NT2/D1 (cell line): ENCODE measurements around the gene CCDC88C.

Experiments
- DNase-seq: peaks from one replicate; pipeline ENCODE4 v3.0.0-alpha.2; 2011; ENCODE audit warnings: low read depth, low spot score
- H3K27me3 ChIP-seq: 2 replicates; pipeline ENCODE4 v1.6.0; 2011; ENCODE audit warnings: mild to moderate bottlenecking; ENCODE audit not compliant: insufficient read length, insufficient read depth
- H3K36me3 ChIP-seq: 2 replicates; pipeline ENCODE4 v1.6.1; 2011; ENCODE audit warnings: mild to moderate bottlenecking, low read length, mixed read lengths; ENCODE audit not compliant: insufficient read depth, insufficient read length
- H3K4me1 ChIP-seq: 2 replicates; pipeline ENCODE4 v1.5.1; 2011; ENCODE audit not compliant: insufficient read depth, insufficient read length
- H3K4me3 ChIP-seq: 2 replicates; pipeline ENCODE4 v1.5.1; 2011; ENCODE audit warnings: low read depth; ENCODE audit not compliant: insufficient read length
- H3K9ac ChIP-seq: 2 replicates; pipeline ENCODE4 v1.6.0; 2011; ENCODE audit warnings: low read depth; ENCODE audit not compliant: insufficient read length
- H3K9me3 ChIP-seq: 2 replicates; pipeline ENCODE4 v1.5.1; 2011; ENCODE audit warnings: mild to moderate bottlenecking, low read length; ENCODE audit not compliant: insufficient read depth
- SUZ12 ChIP-seq: IDR thresholded peaks from 2 replicates; pipeline ENCODE4 v1.6.1; 2011; ENCODE audit not compliant: insufficient read length, insufficient read depth; ENCODE audit errors: extremely low read depth
- YY1 ChIP-seq: IDR thresholded peaks from 2 replicates; pipeline ENCODE4 v1.6.1; 2011; ENCODE audit not compliant: insufficient read length, insufficient read depth
- ZNF274 ChIP-seq: IDR thresholded peaks from 2 replicates; pipeline ENCODE4 v1.6.1; 2011; ENCODE audit warnings: mild to moderate bottlenecking, low read depth, low read length

The CCDC88C gene

DNA sequence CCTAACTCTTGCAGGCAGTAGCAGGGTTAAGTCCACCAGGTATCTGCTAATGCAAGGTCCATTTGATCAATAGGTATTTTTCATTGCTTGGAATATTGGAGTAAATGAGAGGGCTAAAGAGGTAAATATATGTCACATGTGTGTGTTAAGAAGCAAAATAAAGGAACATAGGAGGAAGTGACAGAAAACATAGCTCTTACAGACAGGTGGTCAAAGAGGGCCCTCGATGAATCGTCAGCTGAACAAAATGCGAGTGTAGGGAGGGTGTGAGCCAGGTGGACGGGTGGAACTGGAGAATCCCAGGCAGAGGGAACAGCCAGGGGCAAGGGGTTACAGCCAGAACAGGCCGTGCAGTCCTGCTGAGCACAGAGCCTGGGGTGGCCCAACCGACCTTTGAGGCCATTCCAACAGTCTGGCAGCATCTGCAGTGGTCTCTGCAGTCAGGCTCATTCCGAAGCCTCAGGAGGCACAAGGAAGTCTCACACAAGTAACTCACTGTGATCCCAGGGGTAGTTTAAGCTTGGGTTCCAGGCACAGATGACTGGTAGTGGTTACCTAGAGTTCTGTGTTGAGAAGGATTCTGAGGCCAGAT lies 43.2 kb downstream of the CCDC88C start:
- H3K9ac ChIP-seq: no peak overlapping the region

GRCh38 chr14:91373591-91374254 lies 43.9 kb downstream of the CCDC88C start:
- H3K9me3 ChIP-seq: no peaks in the 10 kb centered on the region
- H3K4me3 ChIP-seq: no peak overlapping the region
- TF ChIP-seq YY1 (no peak), SUZ12 (no peak), ZNF274 (no peak)
- no peak overlapping the region for H3K9ac ChIP-seq
- no peaks in the 10 kb centered on the region for H3K36me3 ChIP-seq
- DNase-seq: no peak
- peaks cover 20% of the 10 kb centered on the region for H3K4me1 ChIP-seq
- no peaks in the 10 kb centered on the region for H3K27me3 ChIP-seq

More for the DNA sequence above, 43.2 kb downstream of the CCDC88C start:
- no peaks in the 10 kb centered on the region for H3K9me3 ChIP-seq
- TF ChIP-seq ZNF274 (no peak), YY1 (no peak), SUZ12 (no peak)
- H3K36me3 ChIP-seq: no peaks in the 10 kb centered on the region
- peaks cover 25% of the 10 kb centered on the region for H3K4me1 ChIP-seq
- DNase-seq: no peak
- H3K4me3 ChIP-seq: no peak overlapping the region
- no peaks in the 10 kb centered on the region for H3K27me3 ChIP-seq

DNA sequence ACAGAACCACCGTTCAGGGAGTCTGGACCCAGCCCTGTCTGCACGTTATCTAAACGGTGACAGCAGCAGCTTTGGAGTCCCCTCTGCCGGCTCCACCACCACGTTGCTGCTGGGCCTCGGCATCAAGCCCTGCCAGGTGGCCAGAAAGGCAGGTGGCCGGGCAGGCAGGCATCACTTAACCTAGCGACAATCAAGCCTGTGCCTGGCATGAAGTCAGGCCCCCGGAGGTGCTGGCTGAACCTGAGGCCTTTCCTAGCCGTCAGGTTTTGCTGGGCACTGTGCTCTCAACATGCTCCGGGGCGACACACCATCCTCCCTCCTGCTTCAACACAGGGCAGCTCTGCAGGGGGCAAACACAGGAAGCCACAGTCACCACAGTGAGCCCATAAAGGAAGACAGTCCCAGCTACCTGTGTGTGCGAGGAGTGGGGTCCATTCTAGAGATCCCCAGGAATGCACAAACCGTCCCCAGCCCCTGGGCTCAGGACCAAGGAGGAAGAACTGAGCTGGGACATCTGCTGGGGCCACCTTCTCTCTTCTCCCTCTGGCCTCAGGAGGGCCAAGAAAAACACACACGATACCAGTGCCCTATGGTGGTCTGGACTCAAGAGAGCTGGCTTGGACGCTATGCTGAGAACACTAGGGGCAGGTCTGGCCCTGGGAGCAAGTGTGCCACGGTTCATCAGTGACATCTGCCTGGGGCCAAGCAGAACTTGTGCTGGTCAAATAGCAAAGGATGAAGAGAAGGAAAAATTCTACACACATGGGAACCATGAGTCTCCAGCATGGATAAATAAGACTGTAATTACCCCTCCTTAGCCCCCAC lies 44.7 kb downstream of the CCDC88C start:
- no peak overlapping the region for H3K4me3 ChIP-seq
- DNase-seq: no peak
- peaks cover 20% of the 10 kb centered on the region for H3K4me1 ChIP-seq
- no peaks in the 10 kb centered on the region for H3K9me3 ChIP-seq
- no peak for TF ChIP-seq SUZ12
- TF ChIP-seq ZNF274: no peak
- TF ChIP-seq YY1: no peak
- H3K9ac ChIP-seq: no peak overlapping the region
- H3K27me3 ChIP-seq: no peaks in the 10 kb centered on the region
- H3K36me3 ChIP-seq: no peaks in the 10 kb centered on the region

DNA sequence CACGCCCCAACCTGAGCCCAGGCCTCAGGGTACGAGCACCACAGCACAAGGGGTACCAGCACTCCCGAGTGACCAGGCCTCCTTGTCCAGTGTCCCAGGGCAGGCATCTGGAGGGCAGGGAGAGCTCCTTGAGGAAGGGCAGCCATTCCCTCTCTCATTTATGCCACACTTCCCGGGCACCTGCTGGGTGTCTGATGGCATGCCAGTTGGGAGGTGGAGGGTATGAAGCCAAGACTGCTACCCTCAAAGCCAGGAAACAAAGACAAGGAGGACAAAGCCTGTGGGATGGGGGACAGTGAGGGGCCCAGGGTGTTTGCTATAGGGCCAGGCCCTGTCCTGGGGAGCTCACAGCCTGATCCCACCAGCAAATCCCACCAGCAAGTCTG lies 45.6 kb downstream of the CCDC88C start:
- Histone ChIP-seq H3K36me3 (no peaks in the 10 kb centered on the region), H3K27me3 (no peaks in the 10 kb centered on the region), H3K4me1 (peaks cover 18% of the 10 kb centered on the region), H3K9me3 (no peaks in the 10 kb centered on the region), H3K4me3 (no peak overlapping the region), H3K9ac (no peak overlapping the region)
- DNase-seq: no peak
- no peak for TF ChIP-seq YY1
- TF ChIP-seq SUZ12: no peak
- no peak for TF ChIP-seq ZNF274

GRCh38 chr14:91371011-91371989 lies 46.3 kb downstream of the CCDC88C start:
- peaks cover 17% of the 10 kb centered on the region for H3K4me1 ChIP-seq
- H3K27me3 ChIP-seq: no peaks in the 10 kb centered on the region
- TF ChIP-seq YY1 (no peak), SUZ12 (no peak), ZNF274 (no peak)
- no peak overlapping the region for H3K9ac ChIP-seq
- DNase-seq: no peak
- no peaks in the 10 kb centered on the region for H3K36me3 ChIP-seq
- H3K9me3 ChIP-seq: no peaks in the 10 kb centered on the region
- no peak overlapping the region for H3K4me3 ChIP-seq

- Histone ChIP-seq H3K4me1 (peaks cover 9% of the 10 kb centered on the region), H3K9me3 (no peaks in the 10 kb centered on the region), H3K4me3 (no peak overlapping the region), H3K9ac (no peak overlapping the region), H3K36me3 (no peaks in the 10 kb centered on the region), H3K27me3 (no peaks in the 10 kb centered on the region)
- no peak for TF ChIP-seq ZNF274
- TF ChIP-seq SUZ12: no peak
- TF ChIP-seq YY1: no peak
- DNase-seq: no peak
Observed at GRCh38 chr14:91369628-91370445, 47.8 kb downstream of the CCDC88C start.
